ENCODE data around the gene TLE1.

DNA sequence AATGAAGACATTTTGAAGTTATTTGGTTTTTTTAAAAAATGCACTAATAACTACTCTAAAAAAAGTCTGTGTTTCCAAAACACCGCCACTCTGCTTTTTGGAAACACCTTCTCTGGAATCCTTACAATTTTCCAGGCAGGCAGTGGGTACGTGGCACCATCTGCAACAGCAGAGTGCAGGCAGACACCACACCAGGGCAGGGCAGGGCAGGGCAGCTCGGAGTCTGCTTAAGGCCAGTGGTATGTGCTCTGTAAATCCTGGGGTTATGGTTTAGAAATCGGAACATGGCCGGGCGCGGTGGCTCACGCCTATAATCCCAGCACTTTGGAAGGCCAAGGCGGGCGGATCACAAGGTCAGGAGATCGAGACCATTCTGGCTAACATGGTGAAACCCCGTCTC, 97.6 kb downstream of the TLE1 start:
- TF ChIP-seq CTCF (conservative IDR thresholded peaks at IDR 0.05) (no peak), ZFX (IDR thresholded peaks at IDR 0.05) (no peak)
